GM18508 (cell line): ENCODE results near the gene TP53RK.

Experiments used
- ATAC-seq: cut with Tn5 transposase; IDR thresholded peaks from one replicate; pipeline ENCODE4 v1.9.1; 2021; ENCODE audit warnings: moderate number of reproducible peaks; ENCODE audit not compliant: insufficient read depth, unreplicated experiment

The TP53RK gene

DNA sequence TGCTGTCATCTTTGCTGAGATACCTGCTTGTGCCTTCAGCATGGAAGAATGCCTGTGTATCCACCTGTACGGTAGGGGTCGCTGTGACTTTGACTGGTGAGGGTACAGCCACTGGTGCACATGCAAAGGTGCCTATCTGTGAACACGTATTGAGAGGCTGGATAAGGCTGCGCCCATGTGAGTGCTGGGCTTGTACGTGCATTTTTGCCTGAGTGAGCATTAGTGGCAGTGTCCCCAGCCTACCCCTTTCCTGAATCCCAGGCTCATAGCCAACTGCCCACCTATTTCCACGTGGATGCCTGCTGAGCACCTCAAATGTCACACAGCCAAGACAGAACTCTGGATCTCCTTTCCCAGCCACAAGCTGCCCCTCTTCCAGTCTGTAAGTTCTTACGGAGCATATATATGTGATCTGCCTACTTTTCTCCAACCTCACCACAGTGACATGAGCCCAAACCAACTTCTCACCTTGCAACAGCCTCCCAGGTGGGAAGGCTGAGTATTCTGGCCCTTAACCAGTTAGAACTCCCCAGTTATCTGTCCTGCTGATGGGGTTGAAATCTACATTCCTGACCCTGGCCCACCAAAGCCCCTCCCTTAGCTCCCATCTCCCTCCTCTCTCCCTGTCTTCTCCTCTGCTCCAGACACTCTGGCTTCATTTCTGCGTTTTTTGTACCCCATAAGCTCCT is 19.1 kb upstream of the TP53RK start:
- no peak for ATAC-seq

DNA sequence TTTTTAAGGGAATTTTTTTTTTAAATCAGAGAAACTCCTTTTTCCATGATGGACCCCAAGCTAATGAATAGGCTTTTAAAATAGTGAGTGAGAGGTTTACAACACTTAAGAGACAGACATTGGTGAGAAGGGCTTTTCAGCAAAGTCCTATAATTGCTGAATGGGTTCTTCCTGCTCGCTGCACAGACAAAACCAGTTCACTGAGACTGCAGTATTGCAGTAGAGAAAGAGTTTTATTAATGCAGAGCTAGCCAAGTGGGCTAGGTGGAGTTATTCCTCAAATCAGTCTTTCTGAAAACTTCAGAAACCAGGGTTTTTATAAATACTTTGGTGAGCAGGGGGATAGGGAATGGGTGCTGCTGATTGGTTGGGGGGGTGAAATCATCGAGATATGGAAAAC is 17.0 kb upstream of the TP53RK start:
- no peak for ATAC-seq

DNA sequence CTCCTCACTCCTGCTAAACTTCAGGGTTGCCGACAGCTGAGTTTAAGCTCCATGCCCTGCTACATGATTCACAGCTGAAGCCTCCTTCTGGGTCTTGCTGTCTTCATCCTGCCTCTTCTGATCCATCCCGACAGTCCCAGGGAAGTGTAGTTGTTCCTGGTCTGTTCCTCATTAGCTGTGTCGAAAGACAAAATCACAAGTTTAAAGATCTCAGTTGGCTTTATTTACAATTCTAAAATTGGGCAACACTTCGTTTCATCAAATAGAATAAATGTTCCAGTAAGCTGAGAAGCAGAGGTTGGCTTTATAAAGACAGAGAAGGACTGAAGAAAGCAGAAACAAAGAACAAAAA is 16.1 kb upstream of the TP53RK start:
- no peak for ATAC-seq

DNA sequence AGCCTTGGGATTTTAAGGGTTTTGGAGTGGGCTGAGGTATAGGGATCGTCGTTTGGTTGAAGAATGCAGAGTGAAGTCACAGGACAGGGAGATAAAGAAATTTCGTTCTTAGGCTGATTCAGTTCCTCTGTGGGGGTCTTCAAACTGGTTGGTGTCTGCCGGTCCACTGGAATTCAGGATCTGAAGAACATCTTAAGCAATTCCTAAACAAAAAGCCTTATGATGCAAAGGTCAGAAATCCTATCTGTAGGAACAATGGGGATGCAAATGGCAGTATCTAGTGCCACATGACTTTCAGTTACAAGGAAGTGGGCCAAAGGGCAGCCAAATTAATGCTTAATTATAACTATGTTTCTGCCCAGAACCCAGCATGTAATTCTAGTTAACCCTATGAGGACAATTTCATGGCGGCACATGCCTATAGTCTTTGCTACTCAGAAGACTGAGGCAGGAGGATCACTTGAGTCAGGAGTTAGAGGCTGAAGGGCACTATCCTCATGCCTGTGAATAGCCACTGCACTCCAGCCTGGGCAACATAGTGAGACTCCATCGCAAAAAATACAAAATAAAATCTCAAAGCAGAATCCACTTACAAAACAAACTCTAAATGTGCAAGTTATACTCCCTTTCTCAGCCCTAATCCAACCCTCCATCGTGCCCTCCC is 15.6 kb upstream of the TP53RK start:
- ATAC-seq, result no peak

DNA sequence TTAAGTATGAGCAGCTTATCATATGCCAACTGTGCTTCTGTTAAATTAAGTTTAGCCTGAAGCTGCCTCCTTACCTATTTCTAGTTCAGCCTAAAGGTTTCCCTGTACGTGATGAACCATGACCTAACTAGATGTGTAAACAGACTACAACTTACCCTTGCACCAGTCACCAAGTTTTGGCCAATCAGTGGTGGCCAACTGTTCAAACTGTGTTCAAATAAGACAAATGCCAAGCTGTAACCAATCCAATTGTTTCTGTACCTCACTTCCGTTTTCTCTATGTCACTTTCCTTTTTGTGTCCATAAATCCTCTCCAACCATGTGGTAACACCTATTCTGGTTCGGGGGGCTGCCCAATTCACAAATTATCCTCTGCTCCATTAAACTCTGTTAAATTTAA is 14.2 kb upstream of the TP53RK start:
- ATAC-seq, result no peak

DNA sequence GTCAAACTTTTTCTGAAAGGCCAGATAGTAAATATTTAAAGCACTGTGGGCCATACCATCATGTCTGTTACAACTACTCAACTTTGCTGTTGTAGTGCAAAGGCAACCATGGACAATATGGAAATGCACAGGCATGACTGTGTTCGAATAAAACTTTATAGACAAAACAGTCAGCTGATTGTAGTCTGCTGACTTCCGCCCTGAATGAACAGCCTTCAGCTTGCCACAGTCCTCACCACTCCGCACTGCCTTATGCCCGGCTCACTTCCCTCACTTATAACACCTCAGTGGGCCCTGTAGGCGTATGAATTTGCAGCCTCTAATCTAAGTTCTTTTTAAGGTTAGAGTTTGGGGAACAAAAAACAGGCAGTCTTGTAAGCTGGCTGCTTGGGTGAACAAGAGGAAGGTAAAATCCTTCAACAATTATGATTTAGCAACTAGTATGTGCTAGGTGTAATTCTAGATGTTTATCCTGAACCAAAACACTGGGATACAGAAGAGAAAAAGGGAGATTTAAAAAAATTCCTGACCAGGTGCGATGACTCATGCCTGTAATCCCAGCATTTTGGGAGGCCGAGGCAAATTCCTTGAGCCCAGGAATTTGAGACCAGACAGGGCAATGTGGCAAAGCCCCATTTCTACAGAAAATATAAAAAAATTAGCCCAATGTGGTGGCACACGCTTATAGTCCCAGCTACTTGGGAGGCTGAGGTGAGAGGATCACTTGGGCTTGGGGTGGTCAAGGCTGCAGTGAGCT is 13.4 kb upstream of the TP53RK start:
- ATAC-seq, result no peak

DNA sequence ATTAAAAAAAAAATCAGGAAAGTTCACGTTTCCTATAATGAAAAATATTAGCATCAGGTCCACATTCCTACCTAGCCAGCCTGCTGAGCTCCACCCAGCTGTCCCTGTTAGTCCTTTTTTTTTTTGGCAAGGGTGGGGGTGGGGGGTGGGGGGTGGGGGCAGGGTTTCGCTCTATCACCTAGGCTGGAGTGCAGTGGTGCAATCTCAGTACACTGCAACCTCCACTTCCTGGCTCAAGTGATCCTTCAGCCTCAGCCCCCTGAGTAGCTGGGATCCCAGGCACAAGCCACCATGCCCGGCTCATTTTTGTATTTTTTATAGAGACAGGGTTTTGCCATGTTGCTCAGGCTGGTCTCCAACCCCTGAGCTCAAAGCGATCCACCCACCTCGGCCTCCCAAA is 12.7 kb upstream of the TP53RK start:
- no peak for ATAC-seq

DNA sequence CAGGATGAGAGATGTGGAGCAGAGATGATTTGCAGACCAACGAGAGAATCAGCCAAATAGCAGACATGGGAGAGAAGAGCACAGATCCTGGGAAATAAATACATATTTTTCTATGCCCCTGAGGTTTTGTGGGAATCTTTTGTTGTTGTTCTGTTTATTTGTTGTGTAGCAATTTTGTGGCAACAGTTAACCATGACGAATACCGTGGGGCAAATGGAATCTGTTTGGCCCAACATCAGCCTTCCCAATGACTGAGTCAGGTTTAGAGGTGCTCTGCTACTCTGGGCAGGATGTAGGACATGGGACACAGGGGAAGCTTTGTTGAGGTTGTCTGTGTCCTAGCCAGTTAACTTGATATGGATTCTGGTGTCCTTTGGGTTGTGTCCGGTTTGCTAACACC is 12.3 kb upstream of the TP53RK start:
- no peak for ATAC-seq

DNA sequence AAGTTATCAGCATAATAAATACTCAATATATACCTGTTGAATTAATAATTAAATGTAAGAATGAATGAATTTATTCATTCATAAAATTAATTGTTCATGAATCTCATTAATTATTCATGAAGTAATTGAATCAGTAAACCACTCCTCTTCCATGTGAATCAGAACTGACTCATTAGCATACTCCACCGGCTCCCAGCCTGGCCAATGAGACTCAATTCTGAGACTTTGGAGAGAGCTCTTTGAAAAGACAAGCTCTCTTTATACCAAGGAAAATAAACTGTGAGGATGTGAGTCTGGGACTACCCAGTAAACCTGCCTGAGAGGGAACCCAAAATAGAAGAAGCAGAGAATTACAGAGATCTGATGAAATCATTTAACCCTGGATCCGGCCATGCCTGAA is 11.8 kb upstream of the TP53RK start:
- ATAC-seq, result no peak

DNA sequence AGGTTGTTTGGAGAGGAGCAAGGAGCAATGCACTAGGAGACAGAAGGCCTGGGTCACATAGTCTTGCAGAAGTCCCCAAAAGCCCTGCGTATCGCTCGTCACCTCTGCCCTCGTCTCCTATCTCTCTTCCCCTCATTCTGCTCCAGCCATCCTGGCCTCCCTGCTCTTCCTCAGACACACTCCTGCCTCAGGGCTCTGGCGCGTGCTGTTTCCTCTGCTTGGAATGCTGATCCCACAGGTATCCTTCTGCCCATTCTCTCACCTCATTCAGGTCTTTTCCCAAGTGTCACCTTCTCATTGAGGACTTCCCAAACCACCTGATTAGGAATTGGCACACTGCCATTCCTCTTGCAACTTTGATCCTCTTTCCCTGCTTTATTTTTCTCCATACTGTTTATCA is 11.2 kb upstream of the TP53RK start:
- no peak for ATAC-seq

DNA sequence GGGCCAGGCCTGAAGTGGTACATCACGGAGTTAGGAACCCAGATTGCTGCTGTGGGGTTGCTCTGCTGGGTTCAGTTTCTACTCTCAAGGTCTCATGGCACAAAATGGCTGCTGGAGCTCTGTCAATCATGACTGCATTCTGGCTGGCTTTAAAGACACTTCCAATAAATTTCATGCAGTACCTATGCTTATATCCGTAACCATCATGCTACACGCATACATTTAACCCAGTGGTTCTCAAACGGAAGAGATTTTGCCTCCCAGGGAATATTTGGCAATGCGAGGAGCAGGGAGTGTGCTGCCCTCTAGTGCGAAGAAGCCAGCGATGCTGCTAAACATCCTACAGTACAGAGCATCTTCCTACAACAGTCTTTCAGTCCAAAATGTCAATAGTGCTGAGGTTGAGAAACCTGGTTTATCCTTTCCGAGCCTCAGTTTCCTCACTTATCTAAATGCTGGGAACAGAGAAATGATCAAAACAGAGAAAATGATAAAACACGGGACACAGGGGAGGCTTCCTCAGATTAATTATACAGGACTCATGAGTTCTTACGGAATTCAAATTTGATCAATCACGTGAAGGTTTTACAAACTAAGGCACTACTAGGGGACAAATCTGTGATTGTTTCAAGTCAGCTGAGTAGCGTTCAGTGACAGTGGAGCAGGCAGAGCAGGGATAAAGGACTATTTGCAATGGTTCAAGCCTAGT is 10.6 kb upstream of the TP53RK start:
- ATAC-seq, result no peak

DNA sequence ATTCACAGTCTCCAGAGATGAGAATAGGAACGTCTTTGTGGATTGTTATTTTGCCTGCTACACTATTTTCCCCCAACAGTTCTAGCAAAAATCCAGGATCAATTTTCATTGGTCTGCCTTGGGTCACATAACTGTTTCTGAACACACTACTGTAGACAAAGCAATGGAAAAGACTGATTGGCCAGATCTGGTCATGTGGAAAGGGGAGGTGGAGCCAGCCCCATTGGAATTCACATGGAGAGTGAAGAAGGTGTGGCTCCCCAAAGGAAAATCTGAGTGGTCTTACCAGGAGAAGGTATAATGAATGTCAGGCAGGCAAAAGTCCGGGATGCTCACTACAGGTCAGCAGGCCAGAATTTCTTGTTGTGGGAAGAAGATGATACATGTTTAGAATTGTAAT is 9.5 kb upstream of the TP53RK start:
- ATAC-seq, result no peak

DNA sequence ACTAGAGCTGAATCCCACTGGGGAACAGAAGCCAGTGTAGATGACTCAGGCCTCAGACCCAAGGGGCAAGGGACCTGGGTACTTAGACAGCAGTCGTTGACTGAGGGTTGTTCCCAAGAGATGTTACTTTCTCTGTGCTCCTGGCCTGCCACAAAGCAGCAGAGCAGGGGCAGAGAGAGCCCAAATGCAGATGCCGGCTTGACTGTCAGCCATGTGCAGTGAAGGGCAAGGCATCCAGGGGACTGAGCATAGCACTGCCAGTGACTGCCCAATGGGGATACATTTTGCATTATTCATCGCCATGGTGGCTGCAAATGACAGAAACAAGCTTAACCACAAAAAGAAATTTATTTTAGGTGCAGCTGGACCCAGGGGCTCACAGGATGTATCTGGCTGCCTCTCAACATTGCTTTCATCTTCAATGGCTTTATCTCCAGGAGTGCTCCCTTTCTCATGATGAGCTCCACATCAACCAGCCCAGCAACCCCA is 7.6 kb upstream of the TP53RK start:
- no peak for ATAC-seq

DNA sequence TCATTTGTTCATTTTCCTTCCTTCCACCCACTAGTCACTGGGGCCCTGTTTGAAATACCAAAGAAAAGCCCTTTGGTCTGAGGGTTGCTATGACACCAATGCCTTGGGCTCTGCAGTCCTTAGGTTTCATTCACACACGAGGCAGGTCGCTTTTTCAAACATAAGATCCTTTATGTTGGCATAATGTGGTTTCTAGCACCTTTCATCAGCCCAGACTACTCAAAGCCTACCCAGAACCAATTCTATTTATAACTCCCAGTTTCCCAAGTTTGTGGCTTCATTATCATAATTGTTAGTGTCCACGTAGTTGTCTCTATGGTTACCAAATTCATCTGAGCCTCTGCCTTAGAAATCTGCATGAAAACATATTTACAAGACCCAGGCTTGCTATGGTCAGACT is 6.6 kb upstream of the TP53RK start:
- no peak for ATAC-seq

DNA sequence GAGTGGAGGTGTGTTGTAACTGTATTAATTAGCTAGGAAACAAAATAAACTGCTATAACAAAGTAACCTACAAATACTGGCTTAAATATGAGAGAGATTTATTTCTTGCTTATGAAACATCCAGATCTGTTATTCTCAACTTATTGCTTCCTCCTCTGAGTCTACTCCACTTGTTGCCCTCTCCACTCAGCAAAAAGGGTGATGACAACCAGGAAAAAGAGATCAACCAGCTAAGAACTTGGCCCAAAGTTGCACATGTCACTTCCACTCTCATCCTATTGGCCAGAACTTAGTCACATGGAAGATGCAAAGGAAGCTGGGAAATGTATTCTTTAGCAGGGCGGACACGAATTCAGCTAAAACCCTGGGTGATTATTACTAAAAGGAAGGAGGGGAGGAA is 5.2 kb upstream of the TP53RK start:
- ATAC-seq, result no peak

DNA sequence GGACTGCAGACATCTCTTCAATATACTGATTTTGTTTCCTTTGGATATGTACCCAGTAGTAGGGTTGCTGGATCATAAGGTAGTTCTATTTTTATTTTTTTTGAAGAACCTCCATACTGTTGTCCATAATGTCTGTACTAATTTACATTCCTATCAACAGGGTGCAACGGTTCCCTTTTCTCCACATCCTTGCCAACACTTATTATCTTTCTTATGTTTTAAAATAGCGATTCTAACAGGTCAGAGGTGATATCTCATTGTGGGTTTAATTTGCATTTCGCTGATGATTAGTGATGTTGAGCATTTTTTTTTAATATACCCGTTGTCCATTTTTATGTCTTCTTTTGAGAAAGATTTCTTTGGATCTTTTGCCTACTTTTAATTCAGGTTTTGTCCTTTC is 2.0 kb upstream of the TP53RK start:
- ATAC-seq, result no peak

DNA sequence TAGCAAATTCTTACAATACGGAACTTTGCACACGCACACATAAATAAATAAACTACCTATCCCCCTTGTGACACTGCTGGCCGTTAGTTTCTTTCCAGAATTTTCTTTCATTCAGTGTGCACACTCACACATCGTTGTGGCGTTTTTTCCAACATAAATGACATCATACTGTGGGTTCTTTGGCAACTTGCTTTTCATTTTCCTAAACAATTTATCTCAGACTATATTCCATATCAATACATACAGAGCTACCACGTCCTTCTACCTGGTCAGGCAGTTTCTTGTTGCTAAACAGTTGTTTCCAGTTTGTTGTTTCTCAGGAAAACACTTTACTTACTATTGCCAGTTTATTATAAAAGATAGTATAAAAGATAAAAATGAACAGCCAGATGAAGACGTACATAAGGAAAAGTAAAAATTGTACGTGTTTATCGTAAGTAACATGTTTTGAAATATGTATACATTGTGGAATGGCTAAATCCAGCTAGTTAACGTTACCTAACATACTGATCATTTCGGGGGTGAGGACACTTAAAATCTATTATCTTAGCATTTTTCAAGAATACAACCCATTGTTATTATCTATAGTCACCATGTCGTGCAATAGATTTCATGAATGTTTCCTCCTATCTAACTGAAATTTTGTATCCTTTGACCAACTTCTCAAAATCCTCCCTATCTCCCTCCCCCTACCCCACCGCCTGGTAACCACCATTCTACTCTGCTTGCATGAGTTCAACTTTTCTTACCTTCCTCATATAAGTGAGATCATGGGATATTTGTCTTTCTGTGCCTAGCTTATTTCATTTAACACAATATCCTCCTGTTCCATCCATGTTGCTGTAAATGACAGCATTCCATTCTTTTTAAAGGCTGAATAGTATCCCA is 1.2 kb upstream of the TP53RK start:
- ATAC-seq, result no peak

DNA sequence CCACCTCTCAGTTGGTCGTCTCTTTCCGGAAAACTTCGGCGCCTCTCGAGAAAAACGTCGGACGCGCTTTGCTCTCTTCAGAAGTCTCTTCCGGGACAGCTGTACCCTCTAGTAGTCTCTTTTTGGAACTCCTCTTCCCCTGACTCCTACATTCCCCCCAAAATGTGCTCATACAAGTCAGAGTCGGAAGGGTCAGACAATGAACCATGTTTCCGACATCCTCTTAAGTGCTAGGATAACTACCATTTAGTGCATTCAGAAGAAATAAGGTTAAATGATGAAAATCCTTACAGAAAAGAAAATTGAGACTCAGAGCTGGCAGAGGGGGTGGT is 476 bp upstream of the TP53RK start:
- ATAC-seq, result no peak

DNA sequence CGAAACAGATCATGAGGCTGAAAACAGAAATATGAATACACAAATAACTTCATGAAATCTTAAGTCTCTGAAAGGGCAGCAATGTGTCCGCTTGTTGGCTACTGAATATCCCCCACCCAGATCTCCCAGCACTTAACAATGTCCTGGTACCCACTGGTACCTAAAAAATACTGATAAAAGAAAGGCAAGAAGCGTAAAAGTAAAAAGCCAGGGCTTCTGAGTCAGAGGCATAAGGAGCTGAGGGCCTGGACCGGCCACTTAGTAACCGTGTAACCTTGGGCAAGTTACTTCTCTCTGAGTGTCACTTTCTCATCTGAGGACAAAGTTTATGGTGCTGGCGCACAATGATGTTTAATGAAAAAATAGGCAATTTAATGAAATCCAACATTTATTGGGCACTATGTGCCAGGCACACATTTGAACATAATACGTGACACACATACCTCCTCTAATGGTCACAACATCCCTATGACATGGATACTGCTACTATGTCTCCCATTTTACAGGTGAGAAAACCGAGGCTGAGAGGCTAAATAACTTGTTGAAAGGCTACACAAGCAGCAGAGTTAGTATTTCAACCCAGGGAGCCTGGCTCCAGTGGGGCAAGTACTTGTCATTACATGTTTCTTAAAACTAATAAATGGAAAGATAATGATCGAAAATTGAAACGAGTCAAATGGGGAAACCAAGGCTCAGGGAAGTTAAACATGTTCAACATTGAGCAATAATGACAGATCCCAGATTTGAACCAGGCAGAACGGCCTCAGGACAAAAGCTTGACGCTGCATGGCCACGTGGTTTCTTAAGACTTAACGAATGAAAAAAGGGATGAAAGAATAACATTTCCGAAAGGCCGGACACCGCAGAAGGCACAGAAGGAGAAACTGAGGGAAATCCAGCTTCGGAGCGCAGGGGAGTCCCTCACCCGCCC is 828 bp downstream of the TP53RK start:
- no peak for ATAC-seq
